Measurements from ENCODE around the gene TSPEAR.

GRCh38 chr21:44583089-44583799 lies 128.1 kb downstream of the TSPEAR start:
- TF ChIP-seq POLR2AphosphoS5 (IDR thresholded peaks at IDR 0.05; ENCODE audit: low read depth, low read length) (no peak), TAF1 (IDR thresholded peaks at IDR 0.05; ENCODE audit: low read depth, low read length) (no peak), POLR2A (IDR thresholded peaks at IDR 0.05; ENCODE audit: low read depth, low read length) (no peak), POU2F2 (IDR thresholded peaks at IDR 0.05; ENCODE audit: low read depth, low read length) (no peak), SPI1 (IDR thresholded peaks at IDR 0.05; ENCODE audit: low read depth, low read length) (no peak), PAX5 (IDR thresholded peaks at IDR 0.05; ENCODE audit: insufficient read depth, low read length, severe bottlenecking) (no peak)
